Renal cortex interstitium (tissue), 11 donors: Measurements from ENCODE around the gene FAM135A. TPM values are rescaled to one million over a fixed set of nuclear protein-coding genes. Genes with fewer than 3 reads are reported as not detected.

ENCODE experiments used
- DNase-seq, 11 donors: peaks; one replicate each; pipeline ENCODE4 v3.0.0-alpha.2; 2013; ENCODE audit warnings: low read depth in 9 of 11, low spot score in 4 of 11; ENCODE audit errors: extremely low read depth in 1 of 11
- polyA plus RNA-seq, 3 donors: library from polyadenylated mRNA; unstranded; fragments of 120-200 nt; gene quantifications; one replicate each; pipeline ENCODE4 v1.2.1, GENCODE V29; 2013; ENCODE audit not compliant: insufficient read length in 3 of 3

FAM135A gene
- polyA plus RNA-seq, 3 donors, result 21.0 to 33.8 (median 28.4) TPM

DNA sequence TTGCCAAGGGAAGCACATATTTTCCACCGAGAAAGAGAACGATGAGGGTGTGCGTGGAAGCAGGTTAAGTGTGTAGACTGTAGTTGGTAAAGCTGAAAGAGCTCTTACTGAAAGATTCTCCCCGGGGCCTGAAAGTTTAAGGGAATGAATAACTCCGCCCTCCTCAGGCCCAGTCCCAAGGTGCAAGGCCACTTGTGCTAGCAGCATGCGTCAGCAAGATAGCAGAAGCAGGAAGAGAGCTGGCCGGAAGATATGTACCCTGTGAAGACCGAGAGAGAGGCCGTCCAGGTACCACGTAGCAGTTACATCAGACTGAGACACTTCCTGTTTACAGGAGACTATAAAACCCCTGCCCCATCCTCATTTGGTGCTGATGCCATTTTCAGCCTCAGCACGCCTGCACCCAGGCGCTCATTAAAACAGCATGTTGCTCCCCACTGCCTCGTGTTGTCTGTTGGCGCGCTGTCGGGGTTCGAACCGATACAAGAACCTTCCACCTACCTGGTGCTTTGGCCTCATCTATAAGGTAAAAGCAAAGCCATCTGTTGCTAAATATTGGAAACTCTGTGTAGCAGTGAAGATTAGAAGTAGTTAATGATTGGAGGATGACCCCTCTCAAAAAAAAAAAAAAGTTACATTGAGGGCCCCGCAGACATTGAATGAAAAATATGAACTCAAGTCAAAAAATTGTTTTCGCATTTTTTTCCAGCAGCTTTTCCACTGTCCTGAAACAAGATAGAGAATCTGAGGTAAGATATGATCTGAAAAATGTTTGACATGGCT lies 18.6 kb upstream of the FAM135A start:
- DNase-seq, result no peak

DNA sequence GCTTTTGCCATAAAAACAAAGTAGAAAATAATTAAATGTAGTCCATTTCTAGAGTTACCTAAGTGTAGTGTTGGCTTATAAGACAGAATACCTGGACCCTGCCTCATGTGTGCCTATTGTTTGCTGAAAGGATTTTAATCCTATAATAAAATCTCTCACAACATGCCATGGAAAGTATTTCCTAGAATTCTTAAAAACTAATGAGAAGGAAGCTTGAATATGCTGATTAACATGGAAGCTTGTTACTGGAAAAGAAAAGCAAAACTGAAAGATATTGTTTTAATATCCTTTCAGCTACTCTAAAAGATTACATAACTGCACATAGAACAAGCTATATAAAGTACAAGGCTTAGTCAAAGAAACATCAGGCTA lies 18.0 kb upstream of the FAM135A start:
- DNase-seq, result no peak

DNA sequence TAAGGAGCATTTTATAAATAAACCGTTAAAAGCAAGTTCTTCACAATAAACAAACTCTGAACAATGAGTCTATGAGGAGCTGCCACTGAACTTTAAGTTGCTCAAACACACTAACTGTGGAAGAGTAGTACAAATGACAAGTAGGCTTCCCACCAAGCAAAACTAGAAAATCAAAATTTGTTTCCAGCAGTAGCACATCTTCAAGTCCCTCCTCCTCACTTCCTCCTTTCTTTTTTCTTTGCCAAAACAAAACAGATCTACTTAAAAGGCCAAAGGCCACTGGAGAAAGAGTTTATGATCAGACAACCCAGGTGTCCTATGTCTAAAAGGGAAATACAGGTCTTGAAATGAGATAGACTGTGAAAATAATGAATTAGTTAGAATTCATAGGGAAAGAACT lies 17.1 kb upstream of the FAM135A start:
- no peak for DNase-seq

DNA sequence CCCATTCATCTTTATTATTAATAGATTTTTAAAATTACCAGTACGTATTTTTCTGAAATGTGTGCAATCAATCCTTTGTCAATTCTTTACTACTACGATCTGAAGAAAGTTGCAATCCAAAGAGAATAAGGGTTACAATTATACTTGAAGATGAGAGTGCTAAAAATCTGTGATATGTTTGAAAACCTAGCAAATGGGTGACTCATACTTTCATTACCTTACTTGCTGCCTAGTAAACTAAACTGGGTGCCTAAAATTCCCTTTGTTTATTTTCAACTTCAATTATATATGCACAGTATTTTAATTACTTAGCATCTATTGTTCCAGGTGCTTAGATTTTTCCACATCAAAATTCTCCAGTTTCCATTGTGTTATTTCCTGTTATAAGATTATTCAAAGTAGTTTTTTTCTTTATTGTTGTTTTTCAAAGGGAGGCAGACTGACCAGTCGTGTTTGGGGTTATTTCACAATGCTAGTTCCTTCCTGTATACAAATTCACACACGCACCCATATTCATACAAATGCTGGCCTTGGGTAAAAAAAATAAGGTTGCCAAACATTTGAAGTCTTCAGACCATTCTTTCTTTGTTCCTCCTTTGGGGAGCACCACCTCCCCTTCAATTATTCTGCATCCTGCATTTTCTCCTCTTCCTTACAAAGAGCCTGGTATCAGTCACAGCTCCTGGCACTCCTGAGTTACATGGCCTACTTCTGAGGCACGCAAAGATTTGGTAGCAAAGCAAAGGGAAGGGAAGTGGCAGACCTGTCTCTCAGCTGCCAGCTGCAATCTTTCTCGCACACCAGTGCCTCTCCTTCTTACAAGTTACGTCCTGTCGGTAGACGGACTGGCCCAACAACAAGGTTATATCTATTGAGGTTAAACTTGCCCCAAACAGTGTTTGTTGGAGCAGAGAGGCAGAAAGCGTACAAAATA lies 16.2 kb upstream of the FAM135A start:
- no peak for DNase-seq

DNA sequence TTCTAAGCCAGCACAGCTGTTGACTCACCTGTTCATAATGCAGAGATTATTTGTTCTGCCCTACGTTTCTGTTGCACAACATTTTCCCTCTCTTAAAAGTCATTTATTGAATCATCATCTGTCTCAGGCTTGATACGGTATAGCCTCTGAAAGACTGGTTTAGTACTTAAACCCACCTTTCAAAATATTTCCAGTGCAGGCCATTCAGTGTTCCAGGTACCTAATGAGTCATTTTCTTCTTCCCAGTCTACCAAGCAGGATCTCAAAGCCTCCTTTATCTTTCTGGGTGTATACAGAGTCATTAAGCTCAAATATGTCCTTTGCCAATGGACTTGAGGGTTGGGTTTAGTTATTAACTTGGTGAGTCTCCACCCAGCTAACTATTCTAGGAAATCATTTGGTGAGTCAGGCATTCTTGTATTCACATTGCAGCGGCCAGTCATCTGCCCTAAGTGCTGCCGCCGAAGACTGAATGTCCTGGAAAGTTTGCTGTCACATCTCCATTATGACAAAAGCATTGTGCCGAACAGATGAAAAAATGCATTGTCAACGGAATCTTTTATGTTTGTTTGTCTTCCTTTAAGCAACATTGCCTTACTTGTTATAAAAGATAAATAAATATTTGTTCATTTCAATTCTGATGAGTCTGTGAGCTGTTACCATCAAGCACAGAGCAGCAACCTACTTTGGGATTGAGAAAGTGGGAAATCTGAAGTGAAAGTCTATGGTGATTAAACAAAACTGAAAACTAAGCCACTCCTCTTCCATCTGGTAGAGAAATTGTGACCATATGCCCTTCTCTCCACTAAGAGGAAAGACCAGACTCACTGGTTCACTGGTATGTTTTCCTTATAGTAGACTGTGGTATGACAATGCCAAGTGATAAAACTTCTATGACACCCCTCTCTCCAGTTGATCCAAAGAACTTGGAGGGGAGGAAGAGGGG lies 14.3 kb upstream of the FAM135A start:
- DNase-seq, result peak in 4 of 11 donors; percentile 6 to 38 (median 24)

DNA sequence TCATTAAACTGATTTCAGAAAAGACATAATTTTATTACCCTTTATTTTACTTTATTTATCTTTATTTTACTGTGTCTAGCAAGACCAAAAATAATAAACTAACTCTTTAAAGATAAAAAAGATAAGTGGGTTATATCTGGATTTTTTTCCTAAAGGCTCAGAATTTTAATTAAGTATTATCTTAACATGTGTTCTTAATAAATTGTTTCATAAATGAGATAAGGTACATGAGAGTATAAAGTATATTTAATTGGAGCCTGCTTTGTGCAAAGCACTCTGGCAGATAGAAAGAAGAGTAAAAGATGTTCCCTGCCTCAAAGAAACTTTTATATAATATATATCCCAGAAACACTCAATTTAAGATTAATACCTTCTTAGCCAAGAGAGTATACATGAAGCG lies 8.7 kb upstream of the FAM135A start:
- no peak for DNase-seq

DNA sequence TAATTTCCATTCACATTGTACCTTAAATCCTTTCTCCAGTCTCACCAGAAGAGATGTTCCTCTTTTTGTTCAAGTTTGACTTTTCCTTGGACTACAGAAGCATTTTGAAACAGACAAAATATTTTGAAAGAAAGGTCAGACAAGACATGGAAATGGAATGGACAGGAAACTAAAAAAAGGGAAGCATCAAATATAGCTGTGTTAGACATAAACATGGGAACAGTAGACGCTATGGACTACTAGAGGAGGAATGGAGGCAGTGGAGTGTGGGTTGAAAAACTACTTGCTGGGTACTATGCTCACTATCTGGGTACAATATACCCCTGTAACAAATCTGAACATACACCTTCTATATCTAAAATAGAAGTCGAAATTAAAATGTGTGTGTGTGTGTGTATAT lies 4.1 kb upstream of the FAM135A start:
- no peak for DNase-seq

DNA sequence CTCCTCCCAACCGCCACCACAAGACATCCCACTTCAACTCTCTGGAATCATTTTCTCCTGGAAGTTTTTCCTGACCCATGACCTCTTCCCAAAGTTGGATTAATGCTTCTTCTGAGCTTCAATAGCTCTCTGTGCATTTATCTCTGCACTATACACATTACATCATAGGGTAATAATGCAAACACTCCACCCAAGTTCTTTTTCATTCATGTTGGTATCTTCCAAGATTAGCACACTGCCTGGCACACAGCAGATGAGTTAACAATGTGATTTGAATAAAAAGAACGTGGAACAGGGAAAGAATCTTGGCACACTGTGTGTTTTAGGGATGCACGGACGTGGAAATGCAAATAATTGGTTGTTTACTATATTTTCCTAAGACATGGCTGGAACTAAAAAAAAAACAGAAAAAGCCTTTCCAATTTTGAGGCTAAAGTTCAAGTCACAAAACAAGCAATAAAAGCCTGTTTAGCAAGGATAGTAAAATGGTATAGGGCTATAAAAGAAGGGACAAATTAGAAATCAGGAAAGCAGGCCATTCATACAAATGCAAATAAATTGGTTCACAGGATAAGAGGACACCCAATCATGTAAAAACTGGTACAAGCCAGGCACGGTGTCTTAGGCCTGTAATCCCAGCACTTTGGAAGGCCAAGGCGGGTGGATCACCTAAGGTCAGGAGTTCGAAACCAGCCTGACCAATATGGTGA lies 1.6 kb upstream of the FAM135A start:
- no peak for DNase-seq

DNA sequence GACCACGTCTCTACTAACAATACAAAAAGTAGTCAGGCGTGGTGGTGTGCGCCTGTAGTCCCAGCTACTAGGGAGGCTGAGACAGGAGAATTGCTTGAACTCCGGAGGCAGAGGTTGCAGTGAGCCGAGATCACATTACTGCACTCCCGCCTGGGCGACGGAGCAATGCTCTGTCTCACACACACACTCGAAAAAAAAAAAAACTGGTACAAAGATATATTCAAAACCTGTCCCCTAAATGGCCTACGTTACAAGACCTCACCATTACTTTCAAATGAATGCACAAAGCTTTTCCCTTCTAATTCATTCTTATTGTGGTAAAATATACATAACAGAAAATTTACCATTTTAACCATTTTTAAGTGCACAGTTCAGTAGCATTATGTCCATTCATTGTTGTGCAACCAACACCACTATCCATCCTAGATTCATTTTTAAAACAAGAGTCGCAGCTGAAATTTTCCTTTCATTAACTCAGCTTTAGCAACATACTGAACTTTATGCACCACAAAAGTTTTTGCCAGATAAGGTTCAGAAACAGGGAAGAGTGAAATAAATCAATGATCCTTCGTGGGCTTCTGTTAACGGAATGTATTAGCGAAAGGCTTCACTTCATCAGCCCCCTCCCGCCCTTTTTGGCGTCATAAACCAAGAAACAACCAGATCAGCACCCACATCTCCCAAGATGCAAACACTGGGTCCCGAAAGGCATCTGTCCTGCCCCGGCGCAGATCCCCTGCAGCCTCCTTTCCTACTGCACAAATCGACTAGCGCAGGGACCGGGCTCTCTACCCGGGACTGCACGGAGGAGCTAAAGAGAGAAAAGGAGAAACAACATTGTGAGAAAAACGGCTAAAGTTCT lies 825 bp upstream of the FAM135A start:
- no peak for DNase-seq

DNA sequence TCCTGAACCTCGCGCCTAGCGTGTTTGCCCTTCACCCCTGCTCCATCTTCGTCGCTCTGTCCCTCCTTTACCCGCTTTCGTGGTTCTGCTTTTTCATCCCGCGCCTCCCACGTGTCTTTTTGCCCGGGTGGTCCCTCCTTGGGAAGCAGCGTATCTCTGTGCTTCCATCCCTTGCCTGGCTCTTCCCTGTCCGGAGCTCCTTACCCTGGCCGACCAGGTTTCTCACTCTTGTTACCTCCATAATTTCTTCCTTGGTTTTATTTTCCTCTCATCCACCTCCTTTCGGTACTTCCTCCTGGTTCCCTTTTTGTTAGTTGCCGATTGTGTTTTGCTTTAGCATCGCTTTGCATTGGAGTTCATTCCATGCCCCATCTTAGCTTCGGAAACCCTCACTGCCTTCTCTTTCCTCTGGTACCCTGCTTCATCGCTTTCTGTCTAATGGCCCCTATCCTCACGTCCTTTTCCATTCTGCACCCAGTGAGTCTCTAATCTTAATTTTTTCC lies 735 bp downstream of the FAM135A start:
- DNase-seq, result peak in 2 of 11 donors; percentile 8 to 21

DNA sequence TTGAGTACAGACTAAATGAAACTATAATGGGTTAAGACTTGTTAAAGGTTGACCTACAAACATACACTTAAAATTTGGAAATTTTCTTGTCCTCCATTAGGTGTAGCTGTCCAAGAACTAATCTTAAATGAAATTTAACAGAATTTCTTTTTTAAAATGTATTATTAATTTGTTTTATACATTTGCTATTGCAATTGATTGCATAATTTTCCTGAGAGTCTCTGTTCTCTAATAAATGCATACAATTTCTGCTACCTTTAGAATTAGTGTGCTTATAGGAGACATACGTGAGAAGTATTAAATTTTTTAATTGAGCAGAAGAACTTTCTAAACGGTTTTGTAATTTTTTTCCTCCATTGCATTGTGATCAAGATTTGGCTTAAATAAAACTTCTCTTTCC lies 1.5 kb downstream of the FAM135A start:
- DNase-seq, result no peak

DNA sequence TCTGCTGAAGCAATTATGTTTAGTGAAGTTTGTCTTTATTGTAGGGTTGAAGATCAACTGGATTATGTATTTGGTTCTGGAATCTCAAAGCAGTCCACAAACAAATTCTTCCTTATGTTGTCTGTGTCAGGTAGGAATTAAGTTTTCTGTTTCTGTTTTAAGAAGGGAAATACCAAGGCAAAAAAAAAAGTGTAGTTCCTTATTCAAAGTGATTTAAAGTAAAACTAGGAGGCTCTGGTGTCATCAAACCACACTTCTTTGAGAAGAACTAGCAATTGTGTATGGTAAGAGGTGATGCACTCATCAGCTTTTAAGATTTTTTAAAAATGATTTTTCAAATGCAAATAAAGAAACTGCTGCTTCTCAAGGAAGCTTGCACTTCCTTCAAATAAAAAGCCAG lies 1.9 kb downstream of the FAM135A start:
- DNase-seq, result no peak

DNA sequence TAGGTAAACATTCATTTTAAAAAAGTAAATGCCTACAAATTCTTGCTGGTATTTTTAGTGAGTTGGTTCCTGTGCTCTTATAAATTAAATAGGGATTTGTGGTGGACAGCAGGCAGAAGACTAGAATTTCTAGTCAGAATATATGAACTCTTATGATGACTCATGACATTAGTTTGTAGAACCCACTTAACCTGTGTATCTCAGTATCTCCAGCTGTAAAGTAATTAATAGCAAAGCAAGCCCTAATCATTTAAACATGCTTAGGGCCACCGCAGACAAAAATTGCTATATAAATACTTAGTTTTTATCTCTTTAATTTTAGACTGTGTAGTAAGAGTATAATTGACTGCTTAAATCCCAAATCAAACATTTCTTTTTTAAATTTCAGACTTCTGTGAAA lies 2.4 kb downstream of the FAM135A start:
- no peak for DNase-seq

DNA sequence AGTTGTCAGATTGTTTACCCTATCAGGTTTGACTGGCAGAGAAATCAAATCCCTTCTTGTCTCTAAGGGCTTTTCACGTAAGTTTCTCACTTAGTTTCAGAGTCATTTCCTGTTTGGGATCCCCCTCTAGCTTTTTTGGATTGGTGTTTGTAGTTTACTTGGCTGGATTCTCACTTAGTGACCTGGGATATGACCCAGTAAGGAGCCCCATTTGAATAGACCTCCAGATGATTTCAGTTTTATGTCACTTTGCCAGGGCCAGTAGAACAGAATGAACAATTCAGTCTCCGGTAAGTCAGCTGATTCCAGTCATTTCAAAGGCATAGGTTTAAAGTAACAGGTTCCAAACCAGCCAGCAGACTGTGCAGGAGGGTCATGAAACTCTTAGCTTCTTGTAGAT lies 8.2 kb downstream of the FAM135A start:
- DNase-seq, result no peak

DNA sequence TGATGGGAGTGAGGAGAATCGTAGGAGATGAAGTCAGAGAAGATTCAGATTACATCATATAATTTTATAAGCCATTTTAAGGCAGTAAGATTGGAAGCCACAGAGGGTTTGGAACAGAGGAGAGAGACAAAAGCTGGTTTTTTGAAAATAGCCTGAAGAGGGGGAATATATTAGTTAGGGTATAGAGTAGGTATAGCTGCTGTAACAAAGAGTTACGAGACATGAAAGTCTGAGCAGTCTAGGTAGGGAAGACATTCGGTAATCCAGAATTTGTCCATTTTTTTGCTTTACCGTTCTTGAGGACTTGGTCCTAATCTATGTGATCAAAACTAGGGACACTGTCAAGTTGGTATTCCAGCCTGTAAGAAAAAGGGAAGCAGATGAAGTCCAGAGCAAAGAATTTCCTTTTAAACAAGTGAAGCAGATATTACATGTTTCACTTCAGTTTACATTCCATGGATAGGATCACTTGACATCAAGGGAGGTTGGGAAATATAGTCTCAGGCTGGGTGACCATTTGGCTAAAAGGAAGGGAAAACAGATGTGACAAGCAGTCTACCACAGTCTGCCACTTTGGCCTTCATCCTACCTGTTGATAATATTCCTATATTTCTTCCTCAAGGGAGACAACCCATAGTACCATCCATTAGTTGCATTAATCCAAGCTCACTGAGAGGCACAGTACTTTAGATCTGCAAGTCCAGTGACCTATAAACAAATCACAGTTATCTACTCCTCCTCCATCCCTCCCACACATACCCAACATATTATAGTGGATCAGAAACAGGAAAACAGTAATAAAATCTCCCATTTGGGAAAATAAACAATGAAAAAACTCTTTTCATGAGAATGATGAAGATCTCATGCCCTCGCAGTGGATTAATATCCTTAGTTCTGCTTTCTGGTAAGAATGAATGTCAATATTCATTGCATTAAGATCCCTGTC lies 10.2 kb downstream of the FAM135A start:
- DNase-seq, result peak in 1 of 11 donors; percentile 32

DNA sequence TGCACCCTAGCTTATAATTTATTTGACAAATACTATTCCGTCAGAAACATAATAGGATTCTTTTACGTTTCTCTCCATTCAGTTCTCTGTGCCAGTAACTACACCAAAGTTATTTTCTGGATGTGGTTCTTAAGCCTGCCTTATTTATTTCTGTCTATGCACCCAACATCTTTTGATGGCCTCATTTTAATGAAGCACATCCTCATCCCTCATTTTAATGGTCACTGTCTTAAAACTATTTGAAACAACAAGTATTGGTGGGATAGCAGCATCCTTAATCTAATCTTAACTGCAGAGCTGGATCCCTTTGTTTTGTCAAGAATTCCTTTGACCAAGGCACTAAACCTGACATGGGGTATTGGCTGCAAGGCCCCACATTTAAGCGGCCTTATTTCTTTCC lies 11.0 kb downstream of the FAM135A start:
- peak in 5 of 11 donors; percentile 13 to 32 (median 25) for DNase-seq
